CD4-positive, alpha-beta T cell treated with Interleukin-6 for 4 hours (primary cell): ENCODE data around the gene GANAB.
"Not testable (repeated sequence)": the region's sequence is repeated elsewhere in the genome, so short reads cannot be mapped to it uniquely, and the experiment has no call there.

ENCODE experiments used
- DNase-seq: peaks from one replicate; pipeline ENCODE4 v3.0.0-alpha.2; 2020; ENCODE audit warnings: mixed read lengths

Gene GANAB

DNA sequence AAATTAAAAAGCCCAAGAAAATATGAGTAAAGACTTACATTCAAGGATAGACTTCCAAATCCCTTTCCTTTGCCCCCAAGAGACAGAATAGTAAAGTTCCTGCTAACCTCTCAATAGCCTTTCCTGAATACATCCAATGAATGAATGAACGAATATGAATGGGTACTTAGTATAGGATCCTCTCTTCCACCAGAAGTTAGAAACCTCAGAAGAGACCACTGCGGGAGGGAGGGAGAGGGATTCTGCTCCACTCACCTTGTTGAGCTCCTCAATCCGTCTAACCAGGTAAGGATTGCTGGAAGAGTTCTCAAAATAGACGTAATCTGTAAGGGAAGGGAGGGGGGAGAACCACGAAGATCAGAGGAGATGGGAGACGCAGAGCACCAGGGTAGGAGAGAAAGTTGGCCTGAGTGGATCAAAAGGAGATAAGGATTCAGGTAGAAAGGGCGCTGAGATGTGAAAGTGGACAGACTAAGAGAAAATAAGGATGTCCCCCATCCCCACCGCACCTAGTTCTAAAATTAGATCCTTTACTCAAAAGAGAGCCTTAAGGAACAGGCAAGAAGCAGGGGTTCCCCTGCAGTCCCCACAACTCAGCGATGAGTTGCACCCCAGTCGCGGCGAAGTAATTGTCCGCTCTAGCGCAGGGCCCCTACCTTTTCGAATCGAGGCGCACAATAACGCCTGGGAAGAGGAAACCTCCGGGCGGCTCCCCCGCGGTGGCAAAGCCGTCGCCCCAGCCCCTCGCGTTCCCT lies 45.9 kb downstream of the GANAB start:
- DNase-seq: no peak

DNA sequence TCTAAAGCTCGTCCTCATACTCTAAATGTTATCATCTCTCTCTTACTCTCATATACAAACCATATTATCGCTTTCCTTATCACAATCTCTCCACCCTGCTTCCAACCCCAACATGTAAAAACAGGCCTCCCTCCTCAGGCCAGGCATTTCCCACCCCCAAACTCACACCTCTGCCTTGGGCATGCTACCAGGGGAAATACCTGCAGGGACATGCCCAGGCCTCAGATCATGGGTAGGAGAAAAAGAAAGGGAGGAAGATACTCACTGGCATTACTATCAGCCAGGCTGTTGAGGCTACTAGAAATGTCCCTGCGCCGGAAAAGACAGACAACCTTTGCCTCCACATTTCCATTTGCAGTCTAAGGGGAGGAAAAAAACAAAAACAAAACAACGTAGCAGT lies 46.5 kb downstream of the GANAB start:
- DNase-seq: no peak

DNA sequence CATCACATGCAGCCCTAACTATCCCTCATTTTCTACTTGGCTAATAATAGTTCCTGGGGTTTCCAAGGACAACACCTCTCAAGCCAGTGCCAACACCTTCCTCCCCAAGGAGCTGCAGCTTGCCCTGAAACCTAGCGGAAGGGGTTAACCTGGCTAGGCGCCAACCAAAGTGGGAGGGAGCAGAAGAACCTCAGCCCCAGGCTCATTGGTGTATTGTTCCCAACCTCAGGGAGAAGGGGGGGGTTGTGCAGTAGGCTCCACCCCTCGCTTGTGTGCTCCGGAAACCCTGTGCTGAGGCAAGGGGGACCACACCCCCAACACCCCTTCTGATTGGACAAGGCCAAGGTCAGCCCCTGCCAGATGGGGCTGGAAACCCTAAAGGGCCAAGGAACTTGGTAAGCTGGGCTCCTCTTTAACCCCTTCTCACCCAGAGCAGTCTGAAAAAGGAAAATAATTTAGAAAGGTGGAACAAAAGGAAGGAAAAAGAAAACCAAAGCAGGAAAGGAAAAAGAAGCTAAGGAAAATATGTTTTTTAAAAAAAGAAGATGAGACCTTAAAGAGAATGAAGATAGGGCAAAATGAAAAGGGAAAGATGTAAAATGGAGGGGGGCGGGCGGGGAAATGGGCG lies 47.2 kb downstream of the GANAB start:
- DNase-seq: peak; percentile 98

DNA sequence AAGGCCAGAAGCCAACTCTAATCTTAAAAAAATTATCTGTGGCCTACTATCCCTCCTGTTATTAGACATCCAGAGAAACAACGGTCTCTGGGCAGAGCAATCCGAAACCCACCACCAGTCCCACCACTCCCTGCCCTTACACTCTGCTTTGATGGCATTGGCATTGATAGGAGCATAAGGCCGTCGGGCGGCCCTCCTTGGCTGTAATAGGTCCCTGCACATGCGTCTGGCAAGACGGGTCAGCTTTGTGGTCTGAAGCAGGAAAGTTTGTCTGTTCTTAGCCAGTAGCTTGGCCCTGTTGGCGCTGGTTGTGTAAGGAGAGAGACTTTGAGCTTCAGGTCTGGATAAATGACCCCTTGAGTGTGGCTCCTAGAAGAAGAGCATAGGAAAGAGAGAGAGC lies 51.3 kb downstream of the GANAB start:
- DNase-seq: no peak

DNA sequence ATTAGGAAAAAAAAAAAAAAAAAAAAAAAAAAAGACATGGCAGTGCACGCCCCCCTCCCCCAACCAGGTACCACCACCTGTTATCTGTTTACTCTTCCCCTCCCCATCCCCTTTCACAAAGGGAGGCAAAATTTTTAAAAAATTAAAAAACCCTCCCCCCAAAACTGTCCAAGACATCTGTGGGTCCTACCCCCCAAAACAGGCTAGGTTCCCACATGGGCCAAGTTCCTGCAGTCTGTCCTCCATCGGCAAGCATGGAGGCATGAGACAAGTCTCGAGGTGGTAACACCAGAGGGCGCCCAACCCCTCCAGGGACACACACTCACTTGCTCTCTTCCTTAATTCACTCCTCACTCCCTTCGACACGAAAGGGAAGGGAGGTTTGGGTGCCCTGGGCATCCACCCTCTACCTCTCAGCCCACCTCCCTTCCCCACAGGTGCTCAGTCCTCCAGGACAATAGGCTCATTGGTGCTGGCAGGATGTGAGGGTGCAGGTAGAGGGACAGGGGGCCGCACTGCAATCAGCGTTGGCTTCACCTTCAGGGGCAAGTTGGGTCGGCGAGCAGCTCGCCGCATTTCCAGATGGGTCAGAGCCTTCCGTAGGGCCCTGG lies 52.9 kb downstream of the GANAB start:
- DNase-seq: peak; percentile 87

DNA sequence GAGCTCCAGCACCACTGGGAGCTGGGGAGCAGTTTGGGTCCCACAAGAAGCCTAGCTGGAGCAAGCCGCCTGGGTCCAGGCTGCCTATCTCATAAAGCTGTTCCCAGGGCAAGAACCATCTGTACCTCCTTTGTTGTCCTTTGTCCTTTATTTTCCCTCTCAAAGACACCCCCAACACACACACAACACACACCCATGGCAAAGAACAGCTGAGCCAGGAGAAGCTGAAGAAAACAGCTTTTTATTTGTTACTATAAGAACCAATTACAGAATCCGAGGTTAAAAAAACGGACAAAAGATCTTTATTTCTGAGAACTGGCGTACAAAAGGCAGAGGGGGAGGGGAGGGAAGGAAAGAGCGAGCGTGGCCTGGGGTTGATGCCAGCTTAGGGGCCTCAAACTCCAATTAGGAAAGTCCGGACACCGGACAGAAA lies 53.4 kb downstream of the GANAB start:
- no peak for DNase-seq

DNA sequence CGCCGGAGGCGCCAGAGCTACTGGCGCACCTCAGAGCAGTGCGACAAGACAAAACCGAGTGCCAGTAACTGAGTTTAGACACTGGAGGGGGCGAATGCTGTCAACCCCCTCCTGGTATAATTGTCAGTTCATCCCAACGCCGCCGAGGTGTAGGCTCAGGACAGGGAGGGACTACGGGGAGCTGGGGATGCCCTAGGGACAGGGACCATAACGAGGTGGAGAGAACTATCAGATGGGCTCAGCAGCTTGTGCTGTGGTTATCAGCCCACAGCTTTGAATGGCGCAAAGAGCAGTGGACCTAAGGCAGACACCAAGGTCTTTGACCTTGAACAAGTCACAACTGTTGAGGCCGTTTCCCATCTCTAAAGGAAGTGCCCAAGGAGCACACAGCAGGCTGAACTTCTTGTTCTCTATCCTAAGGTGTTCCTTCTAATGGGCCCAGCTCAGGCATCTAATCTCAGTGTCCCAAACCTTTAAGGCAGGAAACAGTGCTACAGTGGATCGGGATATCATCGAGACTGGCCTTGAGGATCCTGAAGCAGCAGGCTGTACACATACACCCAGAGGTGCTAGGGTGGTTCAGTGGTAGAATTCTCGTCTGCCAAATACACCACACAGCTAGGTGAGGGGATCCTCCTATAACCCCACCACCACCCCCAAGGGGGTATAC lies 54.1 kb downstream of the GANAB start:
- DNase-seq: no peak

DNA sequence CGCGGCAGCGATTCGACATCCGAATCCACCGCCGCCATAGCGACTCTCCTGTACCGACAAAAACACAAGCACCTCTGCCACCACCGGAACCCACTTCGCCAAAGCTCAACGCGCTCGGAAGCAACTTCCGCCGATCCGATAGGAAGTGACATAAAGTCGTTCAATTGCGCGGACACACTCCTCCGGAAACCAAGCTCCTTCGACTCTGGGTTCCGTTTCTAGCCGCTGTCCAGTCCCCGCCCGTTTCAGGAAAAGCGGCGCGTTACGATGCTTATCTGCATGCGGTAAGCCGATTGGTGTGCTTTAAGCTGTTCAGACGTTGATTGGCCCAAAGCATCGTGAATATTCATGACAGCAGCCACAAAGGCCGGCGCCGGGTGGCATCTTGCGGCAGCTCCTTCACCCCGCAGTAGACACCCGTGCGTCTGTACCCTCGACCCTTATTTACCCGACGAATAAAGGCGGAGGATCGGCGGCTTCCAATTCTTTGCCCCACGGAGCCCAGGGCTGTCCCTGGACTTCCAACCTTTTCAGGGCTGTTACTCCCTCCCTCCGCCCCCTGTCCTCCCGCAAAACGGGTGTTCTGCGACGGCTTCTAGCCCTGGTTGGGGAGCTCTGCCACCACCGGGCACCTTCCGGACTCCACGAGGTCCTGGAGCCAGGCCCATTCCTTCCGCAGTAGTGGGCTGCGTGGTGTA lies 54.8 kb downstream of the GANAB start, which contains the start of gene TUT1:
TUT1 (minus strand) TSS at position 76 of the 698 bp plus-strand sequence; CDS start at position 38, 38 bp downstream.
- peak; percentile 96 for DNase-seq

DNA sequence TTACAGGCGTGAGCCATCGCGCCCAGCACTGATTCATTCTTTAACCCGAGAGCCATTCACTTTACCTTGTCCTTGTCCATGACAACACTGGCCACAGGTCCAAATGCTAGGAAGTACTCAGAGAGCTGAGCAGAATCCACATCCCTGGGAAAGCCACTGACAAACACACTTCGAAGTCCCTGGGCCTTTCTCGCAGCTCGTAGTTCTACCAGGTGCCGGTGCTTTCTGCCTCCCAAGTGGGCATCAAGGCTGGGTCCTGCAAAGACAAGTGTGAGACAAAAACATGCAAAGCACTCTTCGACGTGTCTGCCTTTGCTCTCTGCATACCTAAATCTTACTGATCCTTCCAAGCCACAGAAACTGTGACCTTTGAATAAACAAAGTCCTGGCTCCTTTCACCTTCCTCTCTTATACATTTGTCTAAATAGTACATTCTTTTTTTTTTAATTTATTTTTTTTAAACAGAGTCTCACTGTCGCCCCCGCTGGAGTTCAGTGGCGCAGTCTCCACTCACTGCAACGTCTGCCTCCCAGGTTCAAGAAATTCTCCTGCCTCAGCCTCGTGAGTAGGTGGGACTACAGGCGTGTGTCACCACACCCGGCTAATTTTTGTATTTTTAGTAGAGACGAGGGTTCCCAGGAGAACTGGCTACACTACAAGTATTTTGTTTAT lies 57.3 kb downstream of the GANAB start:
- DNase-seq: peak; percentile 20

DNA sequence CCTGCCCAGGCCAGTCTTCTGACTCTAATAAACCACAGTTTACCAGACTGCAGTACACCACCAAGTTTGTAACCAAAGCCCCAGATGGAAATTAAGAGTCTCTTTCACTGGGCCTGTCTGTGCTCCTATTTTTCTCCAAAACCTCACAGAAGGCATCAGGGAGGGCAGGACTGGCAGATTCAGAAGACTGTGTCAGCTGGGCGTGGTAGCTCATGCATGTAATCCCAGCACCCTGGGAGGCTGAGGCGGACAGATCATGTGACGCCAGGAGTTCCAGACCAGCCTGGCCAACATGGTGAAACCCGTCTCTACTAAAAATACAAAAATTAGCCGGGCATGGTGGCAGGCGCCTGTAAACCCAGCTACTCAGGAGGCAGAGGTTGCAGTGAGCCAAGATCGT lies 61.1 kb downstream of the GANAB start:
- not testable (repeated sequence) for DNase-seq

DNA sequence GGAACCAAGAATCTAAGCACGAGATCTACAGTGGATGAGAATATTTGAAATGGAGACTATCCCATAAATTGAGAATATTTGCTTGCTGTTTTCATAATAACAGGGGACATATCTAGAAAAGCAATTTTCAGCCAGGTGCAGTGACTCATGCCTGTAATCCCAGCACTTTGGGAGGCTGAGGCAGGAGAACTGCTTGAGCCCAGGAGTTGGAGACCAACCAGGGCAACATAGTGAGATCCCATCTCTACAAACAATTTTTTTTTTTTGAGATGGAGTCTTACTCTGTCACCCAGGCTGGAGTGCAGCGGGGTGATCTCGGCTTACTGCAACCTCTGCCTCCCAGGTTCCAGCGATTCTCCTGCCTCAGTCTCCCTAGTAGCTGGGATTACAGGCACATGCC lies 64.7 kb downstream of the GANAB start:
- DNase-seq: not testable (repeated sequence)

DNA sequence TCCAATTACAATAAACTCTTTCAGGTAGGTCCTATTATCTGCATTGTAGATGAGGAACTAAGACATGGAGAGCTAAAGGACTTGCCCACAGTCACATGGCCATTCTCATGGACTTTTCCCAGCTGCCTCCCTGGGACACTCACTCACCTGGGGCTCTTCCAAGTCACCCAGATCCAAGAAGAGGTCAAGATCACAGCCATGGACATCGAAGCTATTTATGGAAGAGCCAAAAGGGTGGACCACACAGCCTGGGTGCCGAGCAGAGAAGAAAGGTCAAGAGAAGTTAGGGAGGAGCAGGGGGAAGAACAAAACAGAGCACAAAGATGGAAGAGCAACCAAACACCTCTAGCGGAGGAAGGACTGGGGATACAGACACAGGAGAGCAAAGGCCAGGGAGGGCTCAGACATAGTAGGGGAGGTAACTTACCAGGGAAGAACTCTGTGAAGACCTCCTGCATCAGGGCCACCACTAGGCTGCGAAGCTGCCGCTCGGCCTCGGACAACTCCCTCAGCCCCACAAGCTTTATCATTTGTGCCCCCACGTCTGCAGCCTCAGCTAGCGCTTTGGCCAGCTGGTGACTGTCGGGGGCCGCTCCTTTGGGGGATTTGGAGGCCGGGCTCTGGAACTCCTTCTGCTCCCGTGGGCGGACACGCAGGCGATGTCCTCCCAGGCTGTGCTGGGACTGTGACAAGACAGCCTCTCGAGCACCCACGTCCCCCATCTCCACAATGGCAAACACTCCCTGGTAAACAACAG lies 65.3 kb downstream of the GANAB start:
- DNase-seq: no peak

DNA sequence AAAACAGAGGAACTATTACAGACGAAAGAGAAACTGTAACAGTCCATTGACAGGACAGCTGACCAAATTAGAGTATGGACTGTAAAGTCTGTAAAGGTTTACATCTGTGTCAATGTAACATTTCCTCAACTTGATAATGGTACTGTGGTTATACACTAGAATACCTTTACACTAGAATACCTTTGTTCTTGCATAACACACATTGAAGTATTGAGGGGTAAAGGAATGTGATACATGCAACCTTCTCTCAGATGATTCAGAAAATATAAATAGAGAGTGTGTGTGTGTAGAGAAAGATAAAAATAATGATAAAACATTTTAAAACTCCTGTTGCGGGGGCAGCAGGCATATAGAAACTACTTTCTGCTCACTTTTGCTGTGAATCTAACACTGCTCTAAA lies 67.2 kb downstream of the GANAB start:
- DNase-seq: no peak

DNA sequence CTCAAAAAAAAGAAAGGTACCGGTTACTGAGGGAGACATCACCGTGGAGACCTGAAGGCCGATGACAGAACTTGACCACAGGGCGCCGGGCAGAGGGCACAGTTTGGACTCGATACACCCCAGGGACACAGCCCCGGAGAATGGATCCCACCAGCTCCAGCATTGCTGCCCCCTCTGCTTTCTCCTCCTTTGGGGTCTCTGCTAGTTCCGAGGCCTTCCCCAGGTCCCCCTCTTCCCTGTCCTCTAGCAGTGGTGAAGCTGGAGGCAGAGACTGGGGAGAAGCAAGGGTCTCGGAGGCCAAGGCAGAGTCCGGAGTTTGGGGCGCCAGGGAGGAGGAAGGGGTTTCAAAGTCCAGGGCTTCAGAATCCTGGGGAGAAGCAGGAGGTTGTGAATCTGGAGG lies 67.9 kb downstream of the GANAB start:
- DNase-seq: no peak

DNA sequence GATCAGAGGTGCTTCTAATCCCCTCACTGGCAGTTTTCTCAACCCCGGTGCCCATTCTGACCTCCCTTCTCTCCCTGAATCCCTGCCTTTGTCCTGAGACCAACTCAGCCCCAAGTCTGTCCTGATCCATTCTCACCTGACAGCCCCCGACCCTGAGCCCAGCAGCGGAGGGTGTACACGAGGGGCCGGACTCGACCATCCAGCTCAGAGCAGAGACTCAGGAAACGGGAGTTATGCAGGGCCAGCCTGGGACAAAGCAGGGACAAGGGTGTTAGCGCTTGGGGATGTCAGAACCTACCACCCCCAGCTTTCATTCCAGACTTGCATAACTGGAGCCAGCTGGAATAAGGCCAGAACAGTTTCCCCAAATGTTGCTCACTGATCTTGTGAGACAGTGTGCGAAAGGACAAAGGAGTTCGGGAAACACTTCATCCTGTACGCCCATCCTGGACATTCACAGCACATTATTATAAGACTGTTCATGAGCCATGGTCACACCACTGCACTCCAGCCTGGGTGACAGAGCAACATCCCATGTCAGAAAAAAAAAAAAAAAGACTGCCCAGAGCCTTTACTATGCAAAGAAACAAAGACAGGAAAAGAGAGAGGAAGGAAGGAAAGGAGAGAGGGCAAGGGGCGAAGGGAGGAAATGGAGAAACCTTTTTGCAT lies 69.2 kb downstream of the GANAB start:
- DNase-seq: no peak

DNA sequence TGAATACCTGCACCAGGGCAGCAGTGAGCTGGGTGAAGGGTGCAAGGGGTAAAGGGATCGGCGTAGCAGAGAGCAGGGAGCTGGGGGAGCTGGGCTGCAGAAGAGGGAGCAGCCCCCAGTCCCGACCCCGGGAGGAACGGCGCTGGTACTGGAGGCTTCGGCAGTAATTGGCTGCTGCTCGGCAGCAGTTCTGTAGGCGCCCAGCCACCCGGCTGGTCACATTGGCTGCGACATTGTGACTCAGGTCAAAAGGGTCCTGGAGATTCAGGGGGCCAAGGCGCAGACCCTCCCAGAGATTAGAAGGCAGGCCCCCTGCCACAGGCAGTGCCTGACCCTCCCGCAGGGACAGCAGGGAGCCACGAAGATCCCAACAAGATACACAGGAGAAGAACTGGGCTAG lies 70.6 kb downstream of the GANAB start:
- no peak for DNase-seq

DNA sequence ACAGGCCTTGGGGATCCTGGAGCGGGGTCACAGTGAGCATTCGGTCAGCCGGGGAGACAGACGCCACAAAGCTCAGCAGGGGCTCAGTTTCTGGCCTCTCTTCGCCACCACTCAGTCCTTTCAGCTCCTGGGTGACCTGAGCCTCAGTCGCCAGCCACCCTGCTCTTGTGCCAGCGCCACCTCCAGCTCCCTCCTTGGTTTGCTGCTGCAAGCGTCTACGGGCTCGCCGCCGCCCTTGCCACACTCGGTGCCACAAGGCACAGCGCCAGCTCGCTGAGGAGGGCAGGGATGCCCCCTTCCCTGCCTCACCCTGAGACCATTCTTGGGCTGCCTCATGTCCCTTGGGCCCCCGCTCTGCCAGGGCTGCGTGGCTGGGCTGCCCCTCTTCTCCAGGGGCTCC lies 71.3 kb downstream of the GANAB start:
- no peak for DNase-seq
